Progenitor cell of endocrine pancreas (in vitro differentiated cells): ENCODE results near the gene GRAMD1A. TPM values are rescaled to one million over a fixed set of nuclear protein-coding genes. Genes with fewer than 3 reads are reported as not detected.
A peak's percentile ranks its signal among the peaks of the same experiment; 100 is the strongest.

Experiments
- DNase-seq: peaks from one replicate; pipeline ENCODE4 v3.0.0; 2021; ENCODE audit warnings: low spot score; ENCODE audit not compliant: unreplicated experiment
- H3K27ac Mint-ChIP-seq: 2 replicates; pipeline ENCODE4 v1.8.0; 2021; ENCODE audit warnings: mild to moderate bottlenecking, moderate library complexity, mixed read lengths
- H3K27me3 Mint-ChIP-seq: 2 replicates; pipeline ENCODE4 v1.8.0; 2021; ENCODE audit warnings: mixed read lengths
- H3K36me3 Mint-ChIP-seq: 2 replicates; pipeline ENCODE4 v1.8.0; 2022; ENCODE audit warnings: mixed read lengths; ENCODE audit not compliant: insufficient read depth
- H3K4me1 Mint-ChIP-seq: 2 replicates; pipeline ENCODE4 v1.8.0; 2021; ENCODE audit warnings: low read depth, mixed read lengths
- H3K4me3 Mint-ChIP-seq: 2 replicates; pipeline ENCODE4 v1.8.0; 2021; ENCODE audit warnings: low read depth, mild to moderate bottlenecking, moderate library complexity, mixed read lengths
- H3K9me3 Mint-ChIP-seq: 2 replicates; pipeline ENCODE4 v1.8.0; 2021; ENCODE audit warnings: low read depth, mixed read lengths
- CTCF ChIP-seq: fragments of 200-600 bp; sonication (generic); IDR thresholded peaks from one replicate; pipeline ENCODE4 v1.5.0; 2021; ENCODE audit warnings: antibody characterized with exemption, mild to moderate bottlenecking; ENCODE audit not compliant: unreplicated experiment
- total RNA-seq: library from RNA; stranded (reverse); gene quantifications from 2 replicates; pipeline ENCODE4 v1.2.1, GENCODE V29; 2021

The GRAMD1A gene
- total RNA-seq, 1 donor from 2014 or later: 111 TPM

DNA sequence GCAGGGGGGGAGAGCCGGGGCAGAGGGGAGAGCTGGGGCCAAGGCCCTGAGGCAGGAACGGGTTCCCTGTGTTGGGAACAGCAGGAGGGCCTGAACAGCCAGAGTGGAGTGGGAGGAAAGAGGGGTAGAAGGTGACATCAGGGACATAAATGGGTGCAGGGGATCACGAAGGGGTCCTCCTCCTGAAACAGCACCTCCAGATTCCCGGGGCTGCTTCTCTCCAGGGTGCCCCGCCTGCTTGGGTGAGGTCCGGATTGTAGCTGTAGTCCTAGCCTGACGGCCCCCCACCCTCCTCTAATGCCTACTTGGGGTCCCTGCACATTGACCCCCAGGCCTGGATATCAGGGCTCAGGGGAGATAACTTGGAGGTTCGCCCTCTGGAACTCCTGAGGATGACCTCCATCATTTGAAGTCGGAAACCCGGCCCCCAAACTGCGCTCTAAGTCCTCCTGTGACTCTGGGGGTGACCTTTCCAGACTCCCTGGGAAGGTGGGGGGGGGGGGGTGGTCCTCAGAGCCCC lies 29.7 kb downstream of the GRAMD1A start:
- H3K27ac Mint-ChIP-seq: no peak overlapping the region
- peaks cover 44% of the 10 kb centered on the region for H3K27me3 Mint-ChIP-seq
- no peak for TF ChIP-seq CTCF
- H3K36me3 Mint-ChIP-seq: peaks cover 11% of the 10 kb centered on the region
- peak overlapping the region; percentile 21 for H3K4me3 Mint-ChIP-seq
- peaks cover 6% of the 10 kb centered on the region for H3K4me1 Mint-ChIP-seq
- no peaks in the 10 kb centered on the region for H3K9me3 Mint-ChIP-seq
- no peak for DNase-seq

DNA sequence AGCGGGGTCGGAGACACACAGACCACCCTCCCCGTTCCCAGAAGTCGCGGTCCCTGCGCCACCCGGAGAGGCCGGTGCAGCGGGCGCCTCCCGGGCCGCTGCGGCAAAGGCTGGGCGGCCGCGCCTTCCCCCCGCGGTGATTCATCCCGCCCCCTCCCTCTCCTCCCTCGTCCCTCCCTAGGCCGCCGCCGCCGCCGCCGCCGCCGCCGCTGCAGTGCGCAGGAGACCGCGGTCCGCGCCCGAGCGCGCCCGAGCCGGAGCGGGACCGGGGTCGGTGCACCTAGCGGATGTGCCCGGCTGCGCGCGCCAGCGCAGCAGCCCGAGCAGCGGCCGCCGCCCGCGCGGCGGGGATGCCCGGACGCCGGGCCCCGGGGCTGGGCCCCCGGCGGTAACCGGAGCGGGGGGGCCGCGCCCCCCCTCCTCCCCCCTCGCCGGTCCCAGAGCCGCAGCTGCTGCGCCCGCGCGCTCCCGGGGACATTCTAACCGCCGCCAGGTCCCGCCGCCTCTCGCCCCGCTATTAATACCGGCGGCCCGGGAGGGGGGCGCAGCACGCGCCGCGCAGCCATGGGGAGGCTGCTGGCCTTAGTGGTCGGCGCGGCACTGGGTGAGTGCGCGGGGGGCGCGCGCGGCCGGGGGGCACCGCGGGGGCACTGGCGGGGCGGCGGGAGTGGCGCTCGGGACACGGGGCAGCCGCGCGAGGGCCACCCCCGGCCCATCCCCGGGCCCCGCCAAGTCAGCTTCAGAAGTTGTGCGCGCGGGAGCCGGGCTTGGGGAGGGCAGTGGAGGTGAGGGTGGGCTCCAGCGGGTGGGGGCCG lies 30.3 kb downstream of the GRAMD1A start, which contains the start of gene SCN1B:
Gene SCN1B (plus strand): TSS at position 214 of the 815 bp plus-strand sequence. CDS start 351 bp downstream, at position 565.
- Mint-ChIP-seq H3K36me3 (peaks cover 8% of the 10 kb centered on the region), H3K4me1 (peaks cover 6% of the 10 kb centered on the region), H3K27ac (peak within 1 kb of the TSS; percentile 23), H3K4me3 (peak within 1 kb of the TSS; percentile 77), H3K27me3 (peaks cover 44% of the 10 kb centered on the region), H3K9me3 (no peaks in the 10 kb centered on the region)
- DNase-seq: peak; percentile 55
- TF ChIP-seq CTCF: no peak

GRCh38 chr19:35031072-35031881 lies 31.2 kb downstream of the GRAMD1A start:
- Mint-ChIP-seq H3K4me3 (peak overlapping the region; percentile 77), H3K36me3 (peaks cover 8% of the 10 kb centered on the region), H3K9me3 (no peaks in the 10 kb centered on the region), H3K4me1 (peaks cover 6% of the 10 kb centered on the region), H3K27ac (peak overlapping the region; percentile 23), H3K27me3 (peaks cover 44% of the 10 kb centered on the region)
- no peak for TF ChIP-seq CTCF
- no peak for DNase-seq

- Mint-ChIP-seq H3K4me3 (no peak overlapping the region), H3K9me3 (no peaks in the 10 kb centered on the region), H3K4me1 (peaks cover 6% of the 10 kb centered on the region), H3K27me3 (peaks cover 44% of the 10 kb centered on the region), H3K36me3 (peaks cover 4% of the 10 kb centered on the region), H3K27ac (no peak overlapping the region)
- TF ChIP-seq CTCF: no peak
- DNase-seq: no peak
Measured at GRCh38 chr19:35032356-35032865, 32.3 kb downstream of the GRAMD1A start.
